Tibial artery (tissue), 4 donors: Measurements from ENCODE around the gene PRXL2B.

ENCODE experiments used
- DNase-seq, 2 donors: peaks; one replicate each; pipeline ENCODE4 v3.0.0-alpha.2; 2019
- H3K27ac ChIP-seq, 2 donors: fragments of 200-600 bp; sonication (generic) in 1 of 2; 1 replicate in 1 of 2; 2 replicates in 1 of 2; pipeline ENCODE4 v1.5.1; 2018 to 2019; ENCODE audit warnings: mild to moderate bottlenecking in 1 of 2
- H3K27me3 ChIP-seq, 2 donors: fragments of 200-600 bp; sonication (generic) in 1 of 2; one replicate each; pipeline versions ENCODE4 v1.5.1 to v1.6.0; 2016 to 2019
- H3K36me3 ChIP-seq, 3 donors: fragments of 200-600 bp; sonication (generic) in 2 of 3; one replicate each; pipeline ENCODE4 v1.5.1; 2016 to 2019; ENCODE audit warnings: mild to moderate bottlenecking in 2 of 3
- H3K4me1 ChIP-seq, 4 donors: fragments of 200-600 bp; sonication (generic) in 2 of 4; 1 replicate in 3 of 4; 2 replicates in 1 of 4; pipeline ENCODE4 v1.5.1; 2016 to 2019
- H3K4me3 ChIP-seq, 2 donors: fragments of 200-600 bp; sonication (generic) in 1 of 2; 1 replicate in 1 of 2; 2 replicates in 1 of 2; pipeline ENCODE4 v1.5.1; 2018 to 2019; ENCODE audit warnings: mild to moderate bottlenecking in 2 of 2
- H3K9me3 ChIP-seq, 3 donors: fragments of 200-600 bp; sonication (generic) in 1 of 3; one replicate each; pipeline ENCODE4 v1.5.1; 2016 to 2019
- CTCF ChIP-seq, 2 experiments: fragments of 200-600 bp in 1 of 2; fragments of 450-650 bp in 1 of 2; IDR thresholded peaks; one replicate each; pipeline ENCODE4 v1.5.1; 2017 to 2019; ENCODE audit warnings: antibody characterized with exemption in 2 of 2, mild to moderate bottlenecking in 1 of 2, moderate library complexity in 1 of 2
- intact Hi-C: fragments of 100-400 bp; cut with DNase I; formaldehyde crosslinking; loops from one replicate; pipeline ENCODE4 v1.15.0; 2023; ENCODE audit warnings: low total_unique reads

PRXL2B gene

GRCh38 chr1:2585318-2586092, 1.1 kb upstream of the PRXL2B start:
- intact Hi-C loops, result loop anchor here (2.0 to 10.0 kb wide), 2 partner anchors 57 to 171 kb away; partner anchors contain the start of gene PEX10
- Histone ChIP-seq H3K4me3 (peak overlapping the region; percentile 93 to 98), H3K4me1 (peaks cover 5 to 37% (median 19%) of the 10 kb centered on the region in 4 donors), H3K27ac (peak overlapping the region; percentile 91 to 98), H3K9me3 (no peaks in the 10 kb centered on the region), H3K27me3 (peaks cover 0 to 12% of the 10 kb centered on the region in 2 donors), H3K36me3 (peaks cover 0 to 13% (median 0%) of the 10 kb centered on the region in 3 donors)
- no peak for TF ChIP-seq CTCF (IDR thresholded peaks at IDR 0.05)
- DNase-seq, result peak; percentile 72 to 88

GRCh38 chr1:2587071-2587859, 688 bp downstream of the PRXL2B start:
- no peak for DNase-seq
- Histone ChIP-seq H3K9me3 (no peaks in the 10 kb centered on the region), H3K36me3 (peaks cover 0 to 13% (median 0%) of the 10 kb centered on the region in 3 donors), H3K4me3 (peak overlapping the region; percentile 93 to 98), H3K4me1 (peaks cover 5 to 37% (median 19%) of the 10 kb centered on the region in 4 donors), H3K27me3 (peaks cover 0 to 17% of the 10 kb centered on the region in 2 donors), H3K27ac (peak overlapping the region; percentile 51 to 98)
- intact Hi-C loops, result loop anchor here (2.0 to 10.0 kb wide), 2 partner anchors 56 to 172 kb away; partner anchors contain the start of gene PEX10
- no peak for TF ChIP-seq CTCF (IDR thresholded peaks at IDR 0.05)

- no peaks in the 10 kb centered on the region for H3K9me3 ChIP-seq
- no peak for DNase-seq
- no peak for TF ChIP-seq CTCF (IDR thresholded peaks at IDR 0.05)
- H3K27me3 ChIP-seq, result peaks cover 0 to 24% of the 10 kb centered on the region in 2 donors
- no peak overlapping the region for H3K4me3 ChIP-seq
- H3K27ac ChIP-seq, result no peak overlapping the region
- peaks cover 0 to 13% (median 0%) of the 10 kb centered on the region in 3 donors for H3K36me3 ChIP-seq
- intact Hi-C loops, result loop anchor here (2.0 to 10.0 kb wide), 2 partner anchors 55 to 173 kb away; partner anchors contain the start of gene PEX10
- peaks cover 5 to 39% (median 19%) of the 10 kb centered on the region in 4 donors for H3K4me1 ChIP-seq
These were observed 1.4 kb downstream of the PRXL2B start for GRCh38 chr1:2587860-2588571.

- intact Hi-C loops, result loop anchor here (10.0 kb wide), 1 partner anchor 174 kb away; the partner anchor contains the start of gene PEX10
- Histone ChIP-seq H3K9me3 (no peaks in the 10 kb centered on the region), H3K27me3 (peaks cover 0 to 32% of the 10 kb centered on the region in 2 donors), H3K4me1 (peaks cover 5 to 42% (median 19%) of the 10 kb centered on the region in 4 donors), H3K36me3 (peaks cover 0 to 13% (median 0%) of the 10 kb centered on the region in 3 donors), H3K4me3 (no peak overlapping the region), H3K27ac (no peak overlapping the region)
- no peak for DNase-seq
- TF ChIP-seq CTCF (IDR thresholded peaks at IDR 0.05), result no peak
These were observed 2.3 kb downstream of the PRXL2B start for GRCh38 chr1:2588661-2589430.
